Measurements from ENCODE around the gene ZBED1.

ZBED1 gene

GRCh38 chrX:2451501-2452316 lies 49.1 kb downstream of the ZBED1 start:
- no peak for DNase-seq

GRCh38 chrX:2450681-2451080 lies 50.1 kb downstream of the ZBED1 start:
- DNase-seq: no peak

DNA sequence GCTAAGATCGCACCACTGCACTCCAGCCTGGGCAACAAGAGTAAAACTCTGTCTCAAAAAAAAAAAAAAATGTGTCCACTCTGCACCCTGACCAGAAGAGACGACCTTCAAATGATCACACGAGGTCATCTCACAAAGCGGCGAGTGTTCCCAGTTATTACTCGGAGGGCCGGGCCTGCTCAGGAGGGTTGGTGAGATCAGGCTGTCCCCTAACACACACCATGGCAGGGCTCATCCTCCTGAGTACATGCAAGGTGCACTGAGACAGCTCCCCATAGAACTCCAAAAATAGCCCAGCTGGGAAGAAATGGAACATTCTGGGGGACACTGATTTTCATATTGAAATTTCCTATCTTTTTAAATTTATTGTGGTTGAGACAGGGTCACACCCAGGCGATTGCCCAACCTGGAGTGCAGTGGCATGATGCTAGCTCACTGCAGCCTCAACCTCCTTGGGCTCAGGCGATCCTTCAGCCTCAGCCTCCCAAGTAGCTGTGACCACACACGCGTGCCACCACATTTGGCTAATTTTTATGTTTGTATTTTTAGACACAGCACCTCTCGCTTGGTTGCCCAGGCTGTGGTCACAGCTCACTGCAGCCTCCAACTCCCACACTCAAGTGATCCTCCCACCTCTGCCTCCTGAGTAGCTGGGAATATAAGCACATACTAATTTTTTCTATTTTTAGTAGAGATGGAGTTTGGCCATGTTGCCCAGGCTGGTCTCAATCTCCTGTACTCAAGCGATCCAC lies 51.5 kb downstream of the ZBED1 start:
- DNase-seq: no peak

DNA sequence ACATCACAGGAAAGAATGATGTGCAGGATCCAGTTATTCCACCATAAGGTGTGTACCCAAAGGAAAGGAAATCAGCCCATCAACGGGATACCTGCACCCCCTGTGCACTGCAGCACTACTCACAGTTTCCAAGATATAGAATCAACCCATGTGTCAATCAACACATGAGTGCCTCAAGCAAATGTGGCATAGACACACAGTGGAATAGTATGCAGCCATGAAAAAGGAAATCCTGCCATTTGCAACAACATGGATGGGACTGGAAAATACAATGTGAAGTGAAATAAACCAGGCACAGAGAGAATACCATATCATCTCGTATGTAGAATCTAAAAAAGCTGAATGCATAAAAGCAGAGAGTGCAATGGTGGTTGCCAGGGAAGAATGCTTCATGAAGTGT lies 53.3 kb downstream of the ZBED1 start:
- DNase-seq: no peak

- no peak for DNase-seq
These were observed 54.0 kb downstream of the ZBED1 start for GRCh38 chrX:2446815-2447214.

DNA sequence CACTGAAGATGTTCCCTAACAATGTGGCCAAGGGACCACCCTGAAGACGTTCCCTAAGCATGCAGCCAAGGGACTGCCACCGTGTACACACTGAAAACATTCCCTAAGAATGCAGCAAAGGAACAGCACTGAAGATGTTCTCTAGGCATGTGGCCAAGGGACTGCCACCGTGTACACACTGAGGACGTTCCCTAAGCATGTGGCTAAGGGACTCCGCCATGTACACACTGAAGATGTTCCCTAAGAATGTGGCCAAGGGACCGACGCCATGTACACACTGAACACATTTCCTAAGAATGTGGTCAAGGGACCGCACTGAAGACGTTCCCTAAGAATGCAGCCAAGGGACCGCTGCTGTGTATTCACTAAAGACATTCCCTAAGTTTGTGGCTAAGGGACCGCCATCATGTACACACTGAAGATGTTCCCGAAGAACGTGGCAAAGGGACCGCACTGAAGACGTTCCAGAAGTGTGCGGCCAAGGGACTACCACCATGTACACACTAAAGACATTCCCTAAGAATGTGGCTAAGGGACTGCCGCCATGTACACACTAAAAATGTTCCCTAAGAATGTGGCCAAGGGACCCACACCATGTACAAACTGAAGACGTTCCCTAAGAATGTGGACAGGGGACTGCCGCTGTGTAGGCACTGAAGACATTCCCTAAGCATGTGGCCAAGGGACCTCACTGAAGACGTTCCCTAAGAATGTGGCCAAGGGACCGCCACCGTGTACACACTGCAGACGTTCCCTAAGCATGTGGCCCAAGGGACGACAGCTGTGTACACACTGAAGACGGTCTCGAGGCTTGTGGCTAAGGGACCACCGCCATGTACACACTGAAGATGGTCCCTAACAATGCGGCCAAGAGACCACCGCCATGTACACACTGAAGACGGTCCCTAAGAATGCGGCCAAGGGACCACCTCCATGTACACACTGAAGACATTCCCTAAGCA lies 54.8 kb downstream of the ZBED1 start:
- DNase-seq: no peak

DNA sequence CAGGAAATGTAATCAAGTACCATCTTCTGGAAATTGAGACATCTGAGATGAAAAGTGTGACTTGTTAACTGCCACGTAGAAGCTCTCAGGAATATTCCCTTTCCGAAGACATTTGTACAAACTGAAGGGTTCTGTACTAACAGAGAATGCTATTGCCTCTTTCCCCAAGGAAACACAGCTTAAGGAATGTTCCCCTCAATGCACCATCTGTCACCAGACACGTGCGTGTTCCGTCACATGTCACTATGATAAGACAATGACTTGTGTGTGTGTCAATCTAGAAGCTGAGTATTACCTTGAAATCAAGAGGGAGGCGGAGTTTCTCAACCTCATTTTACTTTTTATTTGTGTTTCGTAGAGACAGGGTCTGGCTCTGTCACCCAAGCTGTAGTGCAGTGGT lies 58.1 kb downstream of the ZBED1 start:
- no peak for DNase-seq

DNA sequence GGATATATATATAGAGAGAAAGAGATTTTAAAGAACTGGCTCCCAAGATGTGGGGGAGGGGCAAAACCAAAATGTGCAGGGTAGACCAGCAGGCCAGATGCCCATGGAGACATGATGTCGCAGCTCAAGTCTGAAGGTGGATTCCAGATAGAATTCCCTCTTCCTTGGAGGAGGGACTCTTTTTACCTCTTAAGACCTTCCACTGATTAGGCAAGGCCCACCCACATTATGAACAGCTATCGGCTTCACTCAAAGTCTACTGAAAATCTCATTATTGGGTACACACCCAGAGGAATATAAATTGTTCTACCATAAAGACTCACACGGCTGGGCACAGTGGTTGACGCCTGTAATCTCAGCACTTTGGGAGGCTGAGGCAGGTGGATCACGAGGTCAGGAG lies 59.3 kb downstream of the ZBED1 start:
- DNase-seq: no peak

- DNase-seq: no peak
These were observed 61.2 kb downstream of the ZBED1 start for GRCh38 chrX:2439613-2440012.

All from activated T-cell treated with anti-CD3 and anti-CD28 coated beads, Interleukin-2, amount 50 U/mL, for 48 hours (primary cell).